AG10803 (cell line): Measurements from ENCODE around the gene COL1A2.

Experiments used
- DNase-seq: peaks from one replicate; pipeline ENCODE4 v3.0.0; 2010; ENCODE audit warnings: low read depth
- H3K4me3 ChIP-seq: 2 replicates; pipeline ENCODE4 v1.5.1; 2011; ENCODE audit warnings: mild to moderate bottlenecking, low read length, control low read depth
- TF ChIP-seq, protein P1 (sequence below): conservative IDR thresholded peaks from 2 replicates; pipeline ENCODE4 v1.5.1; 2011; ENCODE audit warnings: mild to moderate bottlenecking, low read length, control low read depth, inconsistent platforms

Gene COL1A2

DNA sequence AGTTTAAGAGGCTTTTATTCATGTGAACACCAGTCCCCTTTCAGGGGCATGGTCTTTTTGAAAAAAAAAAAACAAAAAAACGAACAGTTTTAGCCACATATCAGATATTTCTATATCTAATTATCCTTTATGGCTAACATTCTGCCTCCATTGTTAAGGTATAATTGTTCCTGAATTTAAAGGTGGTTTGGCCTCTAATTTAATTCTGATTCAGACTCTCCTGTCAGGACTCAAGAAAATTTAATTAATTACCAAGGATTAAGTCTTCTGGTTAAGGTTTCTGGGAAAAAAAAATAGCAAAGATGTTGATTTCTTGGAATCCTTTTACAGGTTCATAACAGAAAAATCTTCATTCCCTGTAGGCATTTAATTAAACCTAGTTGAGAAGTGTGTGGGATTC, 27.4 kb downstream of the COL1A2 start:
- TF ChIP-seq, protein P1, sequence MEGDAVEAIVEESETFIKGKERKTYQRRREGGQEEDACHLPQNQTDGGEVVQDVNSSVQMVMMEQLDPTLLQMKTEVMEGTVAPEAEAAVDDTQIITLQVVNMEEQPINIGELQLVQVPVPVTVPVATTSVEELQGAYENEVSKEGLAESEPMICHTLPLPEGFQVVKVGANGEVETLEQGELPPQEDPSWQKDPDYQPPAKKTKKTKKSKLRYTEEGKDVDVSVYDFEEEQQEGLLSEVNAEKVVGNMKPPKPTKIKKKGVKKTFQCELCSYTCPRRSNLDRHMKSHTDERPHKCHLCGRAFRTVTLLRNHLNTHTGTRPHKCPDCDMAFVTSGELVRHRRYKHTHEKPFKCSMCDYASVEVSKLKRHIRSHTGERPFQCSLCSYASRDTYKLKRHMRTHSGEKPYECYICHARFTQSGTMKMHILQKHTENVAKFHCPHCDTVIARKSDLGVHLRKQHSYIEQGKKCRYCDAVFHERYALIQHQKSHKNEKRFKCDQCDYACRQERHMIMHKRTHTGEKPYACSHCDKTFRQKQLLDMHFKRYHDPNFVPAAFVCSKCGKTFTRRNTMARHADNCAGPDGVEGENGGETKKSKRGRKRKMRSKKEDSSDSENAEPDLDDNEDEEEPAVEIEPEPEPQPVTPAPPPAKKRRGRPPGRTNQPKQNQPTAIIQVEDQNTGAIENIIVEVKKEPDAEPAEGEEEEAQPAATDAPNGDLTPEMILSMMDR: no peak
- H3K4me3 ChIP-seq: no peak overlapping the region
- DNase-seq: peak; percentile 9

DNA sequence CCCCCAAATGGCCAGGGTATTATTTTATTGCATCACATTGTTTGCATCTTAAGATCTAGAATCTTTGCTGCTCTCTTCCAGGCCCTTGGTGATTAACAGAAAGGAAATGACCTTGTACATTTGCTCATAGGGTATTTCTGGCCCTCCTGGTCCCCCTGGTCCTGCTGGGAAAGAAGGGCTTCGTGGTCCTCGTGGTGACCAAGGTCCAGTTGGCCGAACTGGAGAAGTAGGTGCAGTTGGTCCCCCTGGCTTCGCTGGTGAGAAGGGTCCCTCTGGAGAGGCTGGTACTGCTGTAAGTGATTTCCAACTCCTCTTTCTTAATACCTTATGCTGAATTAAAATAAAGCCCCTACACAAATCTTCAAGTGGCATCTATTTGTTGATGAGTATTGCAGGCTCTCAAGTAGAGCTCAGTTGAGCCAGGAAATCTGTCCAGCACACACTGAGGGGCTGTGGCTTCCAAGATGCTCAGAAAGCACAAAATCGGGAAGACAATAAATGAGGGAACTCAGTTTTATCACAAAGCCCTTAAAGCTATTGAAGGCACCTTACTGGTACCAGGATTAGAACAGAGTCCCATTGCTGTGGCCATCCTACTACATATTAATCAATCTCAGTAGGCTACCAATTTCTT, 28.2 kb downstream of the COL1A2 start:
- DNase-seq: peak; percentile 50
- TF ChIP-seq, protein P1: no peak
- H3K4me3 ChIP-seq: no peak overlapping the region

DNA sequence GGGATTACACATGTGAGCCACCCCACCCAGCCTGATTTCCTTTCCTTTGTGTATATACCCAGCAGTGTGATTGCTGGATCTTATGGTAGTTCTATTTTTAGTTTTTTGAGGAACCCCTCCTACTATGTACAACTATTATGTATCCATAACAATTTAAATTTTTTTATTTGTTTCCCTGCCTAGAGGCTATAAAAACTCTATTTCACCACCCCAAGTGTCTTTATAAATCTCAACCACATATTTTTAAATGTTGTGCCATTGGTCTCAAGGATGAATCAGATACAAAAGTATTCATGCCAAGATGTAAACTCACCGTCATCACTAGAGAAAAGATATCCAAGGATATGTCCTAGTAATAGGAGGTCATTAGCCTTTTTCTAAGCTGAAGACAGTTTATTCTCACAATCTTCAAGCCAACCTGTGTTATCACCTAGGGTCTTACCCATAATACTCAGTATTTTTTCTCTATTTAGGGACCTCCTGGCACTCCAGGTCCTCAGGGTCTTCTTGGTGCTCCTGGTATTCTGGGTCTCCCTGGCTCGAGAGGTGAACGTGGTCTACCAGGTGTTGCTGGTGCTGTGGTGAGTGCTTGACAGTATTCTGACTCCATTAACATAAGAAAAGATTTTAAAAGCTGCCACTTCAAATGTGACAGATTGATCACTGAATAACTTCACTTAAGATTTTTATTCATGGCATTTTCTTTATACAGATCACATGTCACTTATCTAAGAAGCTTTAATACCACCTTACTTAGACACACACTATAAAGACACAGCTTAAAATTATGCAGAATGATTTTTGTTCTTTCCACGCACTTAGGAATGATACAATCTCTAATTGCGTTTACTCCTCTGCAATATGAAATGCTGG, 29.4 kb downstream of the COL1A2 start:
- no peak overlapping the region for H3K4me3 ChIP-seq
- TF ChIP-seq, protein P1: no peak
- DNase-seq: peak; percentile 92

DNA sequence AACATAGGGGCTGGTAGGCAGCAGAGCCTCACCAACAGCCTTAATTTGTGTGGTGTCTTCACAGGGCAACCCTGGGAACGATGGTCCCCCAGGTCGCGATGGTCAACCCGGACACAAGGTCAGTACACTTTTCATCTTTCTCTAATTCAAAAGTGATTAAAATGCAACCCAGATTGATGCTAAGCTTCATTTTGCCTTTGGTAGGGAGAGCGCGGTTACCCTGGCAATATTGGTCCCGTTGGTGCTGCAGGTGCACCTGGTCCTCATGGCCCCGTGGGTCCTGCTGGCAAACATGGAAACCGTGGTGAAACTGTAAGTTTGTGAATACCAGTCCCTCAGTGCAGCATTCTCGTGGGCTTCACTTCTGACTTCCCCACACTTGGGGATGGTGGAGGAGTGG, 30.9 kb downstream of the COL1A2 start:
- H3K4me3 ChIP-seq: no peak overlapping the region
- TF ChIP-seq, protein P1: no peak
- DNase-seq: peak; percentile 31

DNA sequence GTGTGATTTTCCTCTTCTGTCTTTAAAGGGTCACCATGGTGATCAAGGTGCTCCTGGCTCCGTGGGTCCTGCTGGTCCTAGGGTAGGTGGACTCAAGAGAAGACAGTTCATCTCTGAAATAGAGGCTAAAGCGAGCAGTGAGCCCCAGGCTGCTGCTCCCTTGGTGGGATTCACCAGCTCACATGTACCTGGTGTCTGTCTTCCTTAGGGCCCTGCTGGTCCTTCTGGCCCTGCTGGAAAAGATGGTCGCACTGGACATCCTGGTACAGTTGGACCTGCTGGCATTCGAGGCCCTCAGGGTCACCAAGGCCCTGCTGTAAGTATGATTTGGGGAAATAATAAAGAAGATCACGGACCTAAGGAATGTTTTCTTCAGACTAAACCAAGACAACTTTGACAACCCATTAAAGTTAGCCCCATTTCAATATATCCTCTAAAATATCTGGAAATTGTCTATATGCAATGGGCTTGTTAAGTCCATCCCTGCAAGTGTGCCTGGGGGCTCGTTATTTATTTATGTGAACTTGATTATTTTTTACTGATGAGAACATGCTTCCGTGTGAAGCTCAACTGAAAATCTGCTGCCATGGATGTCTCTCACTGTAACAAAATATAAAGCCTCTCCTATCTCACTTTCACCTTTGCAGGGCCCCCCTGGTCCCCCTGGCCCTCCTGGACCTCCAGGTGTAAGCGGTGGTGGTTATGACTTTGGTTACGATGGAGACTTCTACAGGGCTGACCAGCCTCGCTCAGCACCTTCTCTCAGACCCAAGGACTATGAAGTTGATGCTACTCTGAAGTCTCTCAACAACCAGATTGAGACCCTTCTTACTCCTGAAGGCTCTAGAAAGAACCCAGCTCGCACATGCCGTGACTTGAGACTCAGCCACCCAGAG, 32.5 kb downstream of the COL1A2 start:
- peak; percentile 45 for DNase-seq
- no peak overlapping the region for H3K4me3 ChIP-seq
- TF ChIP-seq, protein P1: no peak

DNA sequence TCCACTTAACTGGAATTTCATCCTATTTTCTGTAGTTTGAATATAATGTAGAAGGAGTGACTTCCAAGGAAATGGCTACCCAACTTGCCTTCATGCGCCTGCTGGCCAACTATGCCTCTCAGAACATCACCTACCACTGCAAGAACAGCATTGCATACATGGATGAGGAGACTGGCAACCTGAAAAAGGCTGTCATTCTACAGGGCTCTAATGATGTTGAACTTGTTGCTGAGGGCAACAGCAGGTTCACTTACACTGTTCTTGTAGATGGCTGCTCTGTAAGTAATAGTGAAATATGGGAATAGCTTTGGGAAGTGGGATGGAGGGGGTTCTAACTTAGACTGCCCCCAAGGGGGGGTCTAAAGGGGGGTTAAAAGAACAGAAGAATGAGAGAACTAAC, 34.5 kb downstream of the COL1A2 start:
- H3K4me3 ChIP-seq: no peak overlapping the region
- TF ChIP-seq, protein P1: no peak
- DNase-seq: peak; percentile 32
